ENCODE results near the gene EIF4E1B. TPM values are rescaled to one million over a fixed set of nuclear protein-coding genes. Genes with fewer than 3 reads are reported as not detected.

Gene EIF4E1B
- total RNA-seq, 2 donors from 2014 or later = not detected

- DNase-seq (ENCODE audit: low spot score) = no peak
- intact Hi-C loops (cut with DNase I) = no loop called here
These were observed 64.6 kb downstream of the EIF4E1B start for GRCh38 chr5:176695073-176695472.

Small RNA genes within 50 kb of the gene (microRNA-seq; reads per million reads assigned to microRNA genes)
- gene MIR4281 (ENCODE audit: borderline microRNAs expressed in 2 of 2) = 0 reads per million in 2 donors

Other genes starting within 250 kb of the EIF4E1B start
- 10 to 100 TPM; 17.5 to 18.1 TPM for gene NOP16, start 242.1 kb upstream of the EIF4E1B start, total RNA-seq
- 10 to 100 TPM; 66.9 to 90.4 TPM for gene HIGD2A, start 241.9 kb upstream of the EIF4E1B start, total RNA-seq
- gene CLTB, start 214.1 kb upstream of the EIF4E1B start, total RNA-seq = 100 to 1,000 TPM; 147 to 179 TPM
- 10 to 100 TPM; 27.3 to 27.7 TPM for gene FAF2, start 182.3 kb upstream of the EIF4E1B start, total RNA-seq
- gene RNF44, start 93.3 kb upstream of the EIF4E1B start, total RNA-seq = 10 to 100 TPM; 16.2 to 16.6 TPM
- under 1 TPM in 1 of 2 donors, not detected in 1; 0.14 TPM for gene CDHR2, start 81.3 kb upstream of the EIF4E1B start, total RNA-seq
- 1 to 10 TPM in 1 of 2 donors, under 1 TPM in 1; 0.37 to 1.1 TPM for gene GPRIN1, start 20.5 kb upstream of the EIF4E1B start, total RNA-seq
- gene SNCB, start 141 bp upstream of the EIF4E1B start, total RNA-seq = not detected
- gene TSPAN17, start 16.8 kb downstream of the EIF4E1B start, total RNA-seq = 10 to 100 TPM; 15.7 to 18.5 TPM
- 1 to 10 TPM in 1 of 2 donors, under 1 TPM in 1; 0.74 to 1.0 TPM for gene UNC5A, start 179.9 kb downstream of the EIF4E1B start, total RNA-seq

Data from posterior vena cava (tissue), 2 donors.